ENCODE measurements around the gene EVA1A.
"Not testable (repeated sequence)": the region's sequence is repeated elsewhere in the genome, so short reads cannot be mapped to it uniquely, and the experiment has no call there.

EVA1A gene

GRCh38 chr2:75516378-75517360, 44.1 kb downstream of the EVA1A start:
- no peak for DNase-seq

- DNase-seq: no peak
Observed at GRCh38 chr2:75515584-75516368, 45.0 kb downstream of the EVA1A start.

GRCh38 chr2:75513616-75514170, 47.0 kb downstream of the EVA1A start:
- no peak for DNase-seq

- no peak for DNase-seq
Observed at GRCh38 chr2:75512455-75513212, 48.1 kb downstream of the EVA1A start.

GRCh38 chr2:75506101-75506697, 54.5 kb downstream of the EVA1A start:
- no peak for DNase-seq

- no peak for DNase-seq
Observed at GRCh38 chr2:75505012-75505411, 55.7 kb downstream of the EVA1A start.

- DNase-seq: no peak
Observed at GRCh38 chr2:75503048-75503607, 57.6 kb downstream of the EVA1A start.

GRCh38 chr2:75500633-75501032, 60.1 kb downstream of the EVA1A start:
- no peak for DNase-seq

- DNase-seq: no peak
Observed at GRCh38 chr2:75499534-75499933, 61.2 kb downstream of the EVA1A start.

GRCh38 chr2:75498907-75499306, 61.8 kb downstream of the EVA1A start:
- DNase-seq: no peak

GRCh38 chr2:75497256-75497655, 63.5 kb downstream of the EVA1A start:
- DNase-seq: no peak

- no peak for DNase-seq
Observed at GRCh38 chr2:75495862-75496261, 64.9 kb downstream of the EVA1A start.

GRCh38 chr2:75494137-75494769, 66.5 kb downstream of the EVA1A start:
- DNase-seq: no peak

- DNase-seq: no peak
Observed at GRCh38 chr2:75493230-75493629, 67.5 kb downstream of the EVA1A start.

- DNase-seq: no peak
Observed at GRCh38 chr2:75491129-75491753, 69.5 kb downstream of the EVA1A start.

- no peak for DNase-seq
Observed at GRCh38 chr2:75489721-75490120, 71.0 kb downstream of the EVA1A start.

GRCh38 chr2:75488157-75488556, 72.6 kb downstream of the EVA1A start:
- no peak for DNase-seq

GRCh38 chr2:75486735-75487134, 74.0 kb downstream of the EVA1A start:
- DNase-seq: not testable (repeated sequence)

- DNase-seq: no peak
Observed at GRCh38 chr2:75484840-75485239, 75.9 kb downstream of the EVA1A start.

- DNase-seq: no peak
Observed at GRCh38 chr2:75483878-75484277, 76.9 kb downstream of the EVA1A start.

- no peak for DNase-seq
Observed at GRCh38 chr2:75482398-75482797, 78.3 kb downstream of the EVA1A start.

Measured in CD4-positive, alpha-beta T cell treated with Interleukin-15 for 1 hour (primary cell).